Right lobe of liver (tissue), 6 donors: ENCODE measurements around the gene PPP4R4. TPM values are rescaled to one million over a fixed set of nuclear protein-coding genes. Genes with fewer than 3 reads are reported as not detected.
"Not testable (repeated sequence)": the region's sequence is repeated elsewhere in the genome, so short reads cannot be mapped to it uniquely, and the experiment has no call there.

Source experiments
- ATAC-seq, 4 donors: fragments of 200-7000 bp; cut with Tn5 transposase; one replicate each; pipeline ENCODE4 v1.9.1; 2020; ENCODE audit warnings: mild to moderate bottlenecking in 4 of 4, moderate library complexity in 4 of 4
- DNase-seq, 3 donors: peaks; one replicate each; pipeline ENCODE4 v3.0.0-alpha.2; 2020
- H3K27ac ChIP-seq, 3 donors: fragments of 200-600 bp; one replicate each; pipeline ENCODE4 v1.8.0; 2022
- H3K27me3 ChIP-seq, 2 donors: fragments of 200-600 bp; one replicate each; pipeline ENCODE4 v1.8.0; 2022
- H3K36me3 ChIP-seq, 4 donors: fragments of 200-600 bp; sonication (generic) in 1 of 4; one replicate each; pipeline versions ENCODE4 v1.5.1 to v1.8.0; 2017 to 2022; ENCODE audit warnings: control low read depth in 1 of 4
- H3K4me1 ChIP-seq, 4 donors: fragments of 200-600 bp; sonication (generic) in 1 of 4; one replicate each; pipeline versions ENCODE4 v1.5.1 to v1.8.0; 2017 to 2022; ENCODE audit warnings: control low read depth in 1 of 4
- H3K4me3 ChIP-seq, 3 donors: fragments of 200-600 bp; one replicate each; pipeline ENCODE4 v1.8.0; 2022
- H3K9me3 ChIP-seq, 4 donors: fragments of 200-600 bp; sonication (generic) in 1 of 4; one replicate each; pipeline versions ENCODE4 v1.5.1 to v1.8.0; 2017 to 2022; ENCODE audit warnings: control low read depth in 1 of 4
- POLR2A ChIP-seq: fragments of 450-650 bp; IDR thresholded peaks from one replicate; pipeline ENCODE4 v1.6.1; 2017; ENCODE audit warnings: antibody characterized with exemption, mild to moderate bottlenecking
- WGBS: methylation state at CpG from one replicate; pipeline ENCODE4 v1.1.6; 2018; ENCODE audit warnings: low coverage, low lambda C conversion rate; ENCODE audit not compliant: insufficient coverage; ENCODE audit errors: missing lambda C conversion rate; 5-methylcytosine and 5-hydroxymethylcytosine counted together
- intact Hi-C, 2 donors: fragments of 100-400 bp; cut with DNase I; formaldehyde crosslinking; loops; one replicate each; pipeline versions ENCODE4 v1.11.2 to v1.14.1; 2022
- total RNA-seq, 6 experiments: library from RNA; depleted of rRNA in 2 of 6; stranded (reverse); fragments of >200 nt in 2 of 6; fragmentation: NEBNext Ultra II Directional in 3 of 6; extraction: Animal tissue kit (Norgen Biotek cat#: 25700) in 3 of 6; gene quantifications; one replicate each; pipeline versions ENCODE4 v1.1.0 to v1.2.4, GENCODE V29; 2016 to 2023
- TF ChIP-seq, protein P1 (sequence below), 4 donors: fragments of 200-600 bp in 3 of 4; fragments of 450-650 bp in 1 of 4; IDR thresholded peaks; one replicate each; pipeline versions ENCODE4 v1.5.1 to v1.8.0; 2016 to 2022; ENCODE audit warnings: antibody characterized with exemption in 4 of 4, mild to moderate bottlenecking in 2 of 4
- donor health status: DM: no; HTN: yes; CAD: no.
- donor health status: DM: no; HTN: no; CAD: no.
- donor health status: DM: no; HTN: no; CAD: no.
- donor health status: DM: no; HTN: yes; CAD: no.
- donor health status: DM: no; HTN: yes; CAD: no.

Gene PPP4R4
- total RNA-seq, 6 experiments from 2014 or later, result 0.26 to 4.1 (median 1.2) TPM

DNA sequence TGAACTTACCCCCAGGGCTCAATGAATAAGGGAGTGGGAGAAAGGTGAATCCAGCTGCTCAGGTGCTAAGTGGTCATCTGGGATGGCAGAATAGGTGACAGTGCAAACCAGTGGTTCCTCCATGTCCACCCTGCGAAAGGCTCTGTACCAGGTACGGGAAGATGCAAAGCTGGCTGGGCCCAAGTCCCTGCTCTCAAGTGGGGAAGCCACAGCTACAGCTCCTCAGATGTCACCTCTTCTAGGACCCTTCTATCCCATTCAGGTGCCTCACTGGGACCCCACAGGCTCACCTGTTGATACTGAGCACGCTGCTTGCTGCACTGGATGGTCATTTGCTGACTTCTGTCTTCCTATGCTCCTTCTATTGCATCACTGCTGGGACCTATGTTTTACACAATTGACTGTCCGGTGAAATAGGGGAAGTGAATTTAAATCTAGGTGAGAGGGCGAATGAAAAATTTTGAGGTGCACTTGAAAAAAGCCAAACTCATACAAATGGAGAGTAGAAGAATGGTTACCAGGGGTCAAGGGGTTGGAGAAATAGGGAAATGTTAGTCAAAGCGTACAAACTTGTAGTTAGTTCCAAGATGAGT lies 20.3 kb upstream of the PPP4R4 start:
- Histone ChIP-seq H3K36me3 (no peaks in the 10 kb centered on the region), H3K27ac (no peak overlapping the region), H3K4me3 (no peak overlapping the region), H3K4me1 (no peaks in the 10 kb centered on the region), H3K27me3 (no peaks in the 10 kb centered on the region), H3K9me3 (no peaks in the 10 kb centered on the region)
- DNase-seq (no peak), ATAC-seq (no peak)
- TF ChIP-seq POLR2A, result no peak
- TF ChIP-seq, protein P1, sequence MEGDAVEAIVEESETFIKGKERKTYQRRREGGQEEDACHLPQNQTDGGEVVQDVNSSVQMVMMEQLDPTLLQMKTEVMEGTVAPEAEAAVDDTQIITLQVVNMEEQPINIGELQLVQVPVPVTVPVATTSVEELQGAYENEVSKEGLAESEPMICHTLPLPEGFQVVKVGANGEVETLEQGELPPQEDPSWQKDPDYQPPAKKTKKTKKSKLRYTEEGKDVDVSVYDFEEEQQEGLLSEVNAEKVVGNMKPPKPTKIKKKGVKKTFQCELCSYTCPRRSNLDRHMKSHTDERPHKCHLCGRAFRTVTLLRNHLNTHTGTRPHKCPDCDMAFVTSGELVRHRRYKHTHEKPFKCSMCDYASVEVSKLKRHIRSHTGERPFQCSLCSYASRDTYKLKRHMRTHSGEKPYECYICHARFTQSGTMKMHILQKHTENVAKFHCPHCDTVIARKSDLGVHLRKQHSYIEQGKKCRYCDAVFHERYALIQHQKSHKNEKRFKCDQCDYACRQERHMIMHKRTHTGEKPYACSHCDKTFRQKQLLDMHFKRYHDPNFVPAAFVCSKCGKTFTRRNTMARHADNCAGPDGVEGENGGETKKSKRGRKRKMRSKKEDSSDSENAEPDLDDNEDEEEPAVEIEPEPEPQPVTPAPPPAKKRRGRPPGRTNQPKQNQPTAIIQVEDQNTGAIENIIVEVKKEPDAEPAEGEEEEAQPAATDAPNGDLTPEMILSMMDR (IDR thresholded peaks at IDR 0.05), result no peak
- intact Hi-C loops, result no loop called here
- WGBS, result 82% methylated on average over 5 of the region's 6 CpGs

DNA sequence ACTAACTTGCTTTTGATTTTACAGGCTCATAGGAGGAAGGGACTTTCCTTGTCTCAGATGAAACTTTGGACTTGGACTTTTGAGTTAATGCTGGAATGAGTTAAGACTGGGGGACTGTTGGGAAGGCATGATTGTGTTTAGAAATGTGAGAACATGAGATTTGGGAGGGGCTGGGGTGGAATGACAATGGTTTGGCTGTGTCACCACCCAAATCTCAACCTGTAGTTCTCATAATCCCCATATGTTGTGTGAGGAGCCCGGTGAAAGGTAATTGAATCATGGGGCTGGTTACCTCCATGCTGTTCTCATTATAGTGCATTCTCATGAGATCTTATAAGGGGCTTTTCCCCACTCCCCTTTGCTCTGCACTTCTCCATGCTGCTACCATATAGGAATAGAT lies 18.0 kb upstream of the PPP4R4 start:
- H3K36me3 ChIP-seq, H3K4me1 ChIP-seq, ATAC-seq, H3K9me3 ChIP-seq, H3K27me3 ChIP-seq, H3K4me3 ChIP-seq, H3K27ac ChIP-seq, intact Hi-C loops, DNase-seq: not testable (repeated sequence)
- no CpG with 5 or more reads among the region's 1 CpG for WGBS

DNA sequence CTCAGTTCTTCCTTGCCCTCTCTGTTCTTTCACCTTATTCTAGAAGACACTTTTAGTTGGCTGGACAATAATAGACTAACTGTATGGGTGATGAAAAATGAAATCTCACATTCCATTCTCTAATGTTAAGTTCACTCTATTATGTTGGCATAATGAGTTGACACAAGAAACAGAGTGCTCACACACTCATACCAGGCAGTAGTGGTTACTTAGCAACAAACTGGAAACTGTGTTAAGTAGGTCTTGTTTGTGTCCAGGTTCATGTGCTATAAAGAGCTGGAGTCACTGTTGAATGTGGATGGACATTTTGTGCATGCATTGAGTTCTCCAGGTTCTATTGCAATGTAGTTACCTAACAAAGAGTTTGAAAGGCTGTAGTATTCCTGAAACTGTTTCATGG lies 16.9 kb upstream of the PPP4R4 start:
- DNase-seq, result no peak
- H3K27ac ChIP-seq, result no peak overlapping the region
- intact Hi-C loops, result no loop called here
- H3K27me3 ChIP-seq, result no peaks in the 10 kb centered on the region
- H3K4me3 ChIP-seq, result no peak overlapping the region
- no peak for TF ChIP-seq POLR2A
- TF ChIP-seq, protein P1 (IDR thresholded peaks at IDR 0.05), result no peak
- no peaks in the 10 kb centered on the region for H3K36me3 ChIP-seq
- no peaks in the 10 kb centered on the region for H3K4me1 ChIP-seq
- no peak for ATAC-seq
- no peaks in the 10 kb centered on the region for H3K9me3 ChIP-seq

DNA sequence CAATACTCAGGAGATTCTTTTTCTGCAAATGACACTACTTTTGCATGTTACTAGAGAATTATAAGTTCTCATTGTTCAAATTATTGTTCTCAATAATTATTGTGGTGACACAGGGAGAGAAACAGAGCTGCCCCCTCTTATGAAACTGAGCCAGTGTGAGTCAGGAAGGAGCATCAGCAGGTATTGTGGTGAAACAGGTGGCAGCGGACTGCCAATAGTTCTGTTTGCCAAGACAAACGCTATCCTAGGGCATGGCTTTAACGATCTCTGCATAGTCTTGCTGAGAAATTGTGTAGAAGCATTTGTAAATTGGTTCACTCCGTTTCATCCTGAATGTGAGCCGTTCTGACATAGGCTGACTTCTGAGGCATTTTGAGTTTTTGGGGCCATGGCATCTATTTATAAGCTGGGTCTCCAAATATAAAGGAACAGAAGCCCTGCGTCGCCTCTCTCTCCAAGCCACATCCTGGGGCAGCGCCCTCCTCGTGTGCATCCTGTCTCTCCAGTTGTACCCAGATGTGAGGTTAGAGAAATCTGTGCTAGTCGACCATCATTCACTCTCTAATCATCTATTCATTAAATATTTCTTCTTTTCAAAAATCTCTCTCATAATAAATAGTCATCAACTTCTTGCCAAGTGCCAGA lies 15.8 kb upstream of the PPP4R4 start:
- no peak overlapping the region for H3K4me3 ChIP-seq
- no peaks in the 10 kb centered on the region for H3K36me3 ChIP-seq
- H3K27me3 ChIP-seq, result no peaks in the 10 kb centered on the region
- TF ChIP-seq, protein P1 (IDR thresholded peaks at IDR 0.05), result no peak
- TF ChIP-seq POLR2A, result no peak
- intact Hi-C loops, result no loop called here
- no peak for DNase-seq
- H3K4me1 ChIP-seq, result no peaks in the 10 kb centered on the region
- H3K9me3 ChIP-seq, result no peaks in the 10 kb centered on the region
- no peak overlapping the region for H3K27ac ChIP-seq
- WGBS, result 29% methylated on average over 8 of the region's 10 CpGs
- ATAC-seq, result peak; percentile 33 to 91 (median 66)

DNA sequence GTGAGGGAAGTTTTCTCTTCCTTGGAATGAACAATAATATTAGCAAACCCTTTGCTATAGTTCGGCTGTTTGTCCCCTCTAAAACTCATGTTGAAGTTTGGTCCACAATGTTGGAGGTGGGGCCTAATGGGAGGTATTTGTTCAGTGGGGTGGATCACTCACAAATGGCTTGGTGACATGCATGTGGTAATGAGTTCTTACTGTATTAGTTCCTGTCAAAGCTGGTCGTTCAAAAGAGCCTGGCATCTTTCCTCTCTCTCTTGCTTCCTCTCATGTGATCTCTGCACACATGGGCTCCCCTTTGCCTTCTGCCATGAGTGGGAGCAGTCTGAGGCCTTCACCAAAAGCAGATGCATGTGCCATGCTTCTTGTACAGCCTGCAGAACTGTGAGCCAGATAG lies 13.1 kb upstream of the PPP4R4 start:
- H3K4me3 ChIP-seq, result no peak overlapping the region
- H3K9me3 ChIP-seq, result no peaks in the 10 kb centered on the region
- TF ChIP-seq, protein P1 (IDR thresholded peaks at IDR 0.05), result no peak
- no peak for TF ChIP-seq POLR2A
- ATAC-seq (no peak), DNase-seq (no peak)
- H3K4me1 ChIP-seq, result no peaks in the 10 kb centered on the region
- H3K27ac ChIP-seq, result no peak overlapping the region
- intact Hi-C loops, result no loop called here
- H3K27me3 ChIP-seq, result no peaks in the 10 kb centered on the region
- WGBS, result 9% methylated on average over 1 of the region's 2 CpGs
- H3K36me3 ChIP-seq, result no peaks in the 10 kb centered on the region
